Measurements from ENCODE around the gene BABAM2.

GRCh38 chr2:27946530-27947060 is 56.1 kb downstream of the BABAM2 start:
- TF ChIP-seq CTCF (conservative IDR thresholded peaks at IDR 0.05; ENCODE audit: low read length) (no peak), EZH2phosphoT487 (IDR thresholded peaks at IDR 0.05; ENCODE audit: borderline replicate concordance, low read depth, low read length) (no peak)
